GM18870 (cell line): ENCODE measurements around the gene CDH13.

ENCODE experiments used
- ATAC-seq: cut with Tn5 transposase; IDR thresholded peaks from one replicate; pipeline ENCODE4 v1.9.1; 2021; ENCODE audit warnings: moderate library complexity; ENCODE audit not compliant: unreplicated experiment

CDH13 gene

DNA sequence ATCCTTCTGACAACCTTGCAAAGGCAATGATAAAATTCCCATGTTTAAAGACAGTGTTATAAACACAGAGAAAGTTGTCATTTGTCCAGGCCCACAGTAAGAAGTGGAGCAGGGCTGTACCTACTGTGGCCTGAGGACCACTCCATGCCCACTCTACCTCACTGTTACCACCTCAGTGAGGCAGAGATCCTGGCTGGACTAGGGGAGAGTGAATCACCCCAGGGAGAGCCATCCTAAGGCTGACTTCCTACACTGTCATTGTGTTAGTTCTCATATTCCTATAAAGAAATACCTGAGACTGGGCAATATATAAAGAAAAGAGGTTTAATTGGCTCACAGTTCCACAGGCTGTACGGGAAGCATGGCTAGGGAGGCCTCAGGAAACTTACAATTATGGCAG is 952.3 kb downstream of the CDH13 start:
- ATAC-seq, result no peak

DNA sequence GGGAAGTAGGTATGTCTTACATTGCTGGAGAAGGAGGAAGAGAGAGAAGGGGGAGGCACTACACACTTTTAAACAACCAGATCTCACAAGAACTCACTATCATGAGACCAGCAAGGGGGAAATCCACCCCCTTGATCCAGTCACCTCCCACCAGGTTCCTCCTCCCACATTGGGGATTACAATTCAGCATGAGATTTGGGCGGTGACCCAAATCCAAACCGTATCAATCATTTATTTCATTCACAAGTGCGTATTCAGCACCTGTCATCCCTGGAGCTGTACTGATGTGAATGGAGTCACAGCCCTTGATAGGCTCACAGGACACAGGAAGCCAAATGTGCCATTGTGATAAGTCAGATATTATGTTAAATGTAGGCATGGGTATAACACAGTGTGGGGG is 952.7 kb downstream of the CDH13 start:
- no peak for ATAC-seq

DNA sequence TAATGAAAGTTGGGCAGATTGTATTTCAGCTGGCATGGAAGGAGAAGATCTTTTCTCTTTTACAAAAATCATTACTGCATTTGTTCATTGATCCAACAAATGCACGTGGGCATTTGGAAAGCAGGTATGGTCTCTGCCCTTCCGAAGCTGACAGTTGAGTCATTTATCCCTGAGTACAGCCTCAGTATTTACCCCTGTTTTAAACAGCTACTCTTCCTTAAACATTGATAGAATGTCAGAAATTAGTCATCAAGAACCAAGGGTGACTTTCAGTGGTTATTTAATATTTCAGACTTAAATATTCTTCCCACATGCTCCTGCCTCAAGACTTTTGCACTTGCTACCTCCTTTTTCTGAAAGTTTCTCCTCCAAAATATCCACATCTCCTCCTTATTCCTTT is 954.3 kb downstream of the CDH13 start:
- peak; percentile 90 for ATAC-seq

DNA sequence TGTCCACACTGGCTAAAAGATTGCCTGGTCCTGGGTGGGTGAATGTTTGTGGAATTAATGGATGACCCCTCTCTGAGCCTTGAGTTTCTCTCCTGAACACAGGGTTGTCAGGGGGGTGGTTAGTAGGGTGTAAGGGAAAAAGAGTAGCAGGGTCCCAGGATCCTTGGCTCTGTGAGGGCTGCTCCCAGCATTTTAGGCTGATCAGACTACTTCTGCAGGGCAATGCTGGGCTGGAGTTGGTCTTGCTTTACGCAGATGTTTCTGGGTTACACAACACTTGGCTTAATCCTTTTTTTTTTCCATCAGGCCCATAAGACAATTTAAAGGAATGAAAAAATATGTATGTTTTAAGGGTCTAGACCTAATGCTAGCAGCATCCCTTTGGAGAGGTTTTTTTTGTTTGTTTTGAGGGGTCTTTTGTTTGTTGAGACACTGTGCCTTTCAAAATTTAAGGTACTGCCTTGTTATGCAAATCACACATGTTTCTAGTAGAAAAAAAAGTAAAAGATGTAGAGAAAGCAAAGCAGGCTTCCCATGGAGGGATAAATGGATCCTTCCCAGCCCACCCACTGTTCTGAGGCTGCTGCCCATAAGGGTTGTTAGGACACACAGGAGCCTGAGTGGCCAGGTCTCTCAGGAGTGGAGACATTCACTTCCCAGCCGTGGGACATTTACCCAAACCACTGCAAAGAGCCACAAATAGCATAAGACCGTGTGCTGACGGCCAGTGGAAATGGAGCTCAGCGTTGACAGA is 955.4 kb downstream of the CDH13 start:
- ATAC-seq, result no peak

DNA sequence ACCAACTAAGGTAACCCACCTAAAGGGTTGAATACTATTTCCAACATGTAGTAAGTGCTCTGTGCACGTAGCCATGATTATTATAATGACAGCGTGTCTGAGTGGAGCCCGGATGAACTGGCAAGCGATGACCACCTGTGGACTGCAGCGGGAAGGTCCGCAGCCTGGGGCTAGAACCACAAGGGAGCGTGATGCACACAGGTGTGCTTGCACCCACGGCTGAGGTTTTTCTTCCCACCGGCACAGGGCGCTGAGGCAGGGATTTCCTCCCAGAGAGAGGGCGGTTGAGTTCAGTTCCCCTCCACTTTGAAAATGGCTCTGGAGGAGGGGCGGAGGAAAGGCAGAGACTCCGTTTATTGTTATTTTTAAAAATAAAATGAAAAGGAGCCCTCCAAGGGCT is 959.3 kb downstream of the CDH13 start:
- ATAC-seq, result no peak

DNA sequence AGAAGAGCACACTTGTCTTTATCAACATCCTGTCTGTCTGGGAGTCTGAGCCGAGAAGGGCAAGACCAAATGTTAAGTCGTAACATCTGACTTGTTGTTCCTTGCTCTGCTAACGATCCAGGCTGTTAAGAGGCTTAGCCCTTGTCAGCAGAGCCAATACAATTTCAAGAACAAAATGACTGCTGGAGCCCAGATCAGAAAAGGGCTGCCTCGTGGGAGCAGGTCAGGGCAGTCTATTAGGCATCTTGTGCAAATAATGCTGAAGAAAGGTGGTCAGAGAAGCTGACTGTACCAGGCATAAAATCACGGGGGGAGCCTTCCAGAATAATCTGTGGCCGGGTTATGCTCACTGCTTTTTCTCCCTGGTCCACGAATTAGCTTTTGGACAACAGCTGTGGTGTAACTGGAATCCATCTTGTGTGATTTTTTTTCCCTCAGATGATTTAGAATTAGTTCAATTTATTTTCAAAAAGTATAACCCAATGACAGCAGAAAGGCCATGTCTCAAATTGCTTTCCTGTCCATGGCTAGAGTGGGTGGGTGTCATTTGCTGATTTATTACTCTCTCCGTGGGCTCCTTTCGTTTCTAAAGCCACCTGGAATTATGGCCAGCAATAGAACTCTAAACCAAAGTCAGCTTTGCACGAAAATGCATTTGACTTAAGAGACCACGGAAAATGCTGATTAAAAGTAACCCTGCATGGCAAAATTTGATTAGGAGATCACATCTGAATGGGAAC is 959.9 kb downstream of the CDH13 start:
- no peak for ATAC-seq

DNA sequence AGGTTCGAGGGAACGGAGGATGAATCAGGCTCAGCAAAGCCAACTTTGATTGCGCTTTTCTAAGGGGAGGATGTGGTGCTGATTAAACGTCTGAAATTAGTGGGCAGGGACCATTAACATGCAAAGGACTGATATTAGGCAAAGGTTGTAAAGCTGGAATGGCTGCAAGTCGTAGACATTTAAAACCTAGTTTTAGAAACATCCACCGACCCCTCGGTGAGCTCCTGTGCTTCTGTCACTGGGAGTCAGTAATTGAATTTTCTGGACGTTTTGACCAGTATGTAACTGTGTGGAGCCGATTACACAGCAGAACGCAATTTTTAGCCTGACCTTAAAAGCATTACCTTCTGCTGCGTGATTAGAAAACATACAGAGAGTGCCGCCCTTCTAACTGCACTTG is 960.4 kb downstream of the CDH13 start:
- no peak for ATAC-seq

GRCh38 chr16:83588070-83588469 is 961.3 kb downstream of the CDH13 start:
- ATAC-seq, result no peak

DNA sequence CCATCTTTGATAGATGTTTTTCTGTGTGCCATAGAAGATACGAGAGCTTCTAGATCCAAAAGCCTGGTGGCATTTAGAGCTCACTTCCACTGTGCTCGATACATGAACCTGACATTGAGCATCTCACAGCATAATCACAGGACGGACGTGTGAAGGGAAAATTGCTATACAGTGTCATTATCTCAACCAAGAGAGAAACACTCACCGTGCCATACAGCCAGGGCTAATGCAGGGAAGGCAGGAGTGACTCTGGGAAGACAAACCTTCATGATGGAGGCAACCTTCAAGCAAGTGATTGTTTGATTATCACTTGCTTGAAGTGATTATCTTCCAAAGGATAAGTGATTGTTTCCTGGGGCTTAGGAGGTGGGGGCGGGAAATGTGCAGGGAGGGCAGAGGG is 962.8 kb downstream of the CDH13 start:
- ATAC-seq, result no peak

DNA sequence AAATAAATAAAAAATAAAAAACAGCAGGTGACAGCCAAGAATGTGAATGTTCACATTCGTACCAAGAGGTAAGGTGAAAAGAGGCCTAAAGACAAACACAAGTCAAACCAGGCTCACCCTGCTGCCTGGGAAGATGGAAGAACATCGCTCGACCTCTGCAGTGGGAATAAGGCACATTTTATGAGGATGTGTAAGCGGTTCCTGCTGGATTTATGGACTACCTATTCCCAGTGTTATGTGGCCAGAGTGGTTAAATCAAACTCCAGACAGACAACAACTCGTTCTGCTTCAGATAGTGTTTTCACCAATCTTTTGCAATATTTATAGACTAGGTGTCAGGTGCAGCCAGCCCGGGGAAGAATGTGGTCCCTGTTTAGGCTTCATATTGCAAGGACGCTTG is 966.0 kb downstream of the CDH13 start:
- ATAC-seq, result no peak

DNA sequence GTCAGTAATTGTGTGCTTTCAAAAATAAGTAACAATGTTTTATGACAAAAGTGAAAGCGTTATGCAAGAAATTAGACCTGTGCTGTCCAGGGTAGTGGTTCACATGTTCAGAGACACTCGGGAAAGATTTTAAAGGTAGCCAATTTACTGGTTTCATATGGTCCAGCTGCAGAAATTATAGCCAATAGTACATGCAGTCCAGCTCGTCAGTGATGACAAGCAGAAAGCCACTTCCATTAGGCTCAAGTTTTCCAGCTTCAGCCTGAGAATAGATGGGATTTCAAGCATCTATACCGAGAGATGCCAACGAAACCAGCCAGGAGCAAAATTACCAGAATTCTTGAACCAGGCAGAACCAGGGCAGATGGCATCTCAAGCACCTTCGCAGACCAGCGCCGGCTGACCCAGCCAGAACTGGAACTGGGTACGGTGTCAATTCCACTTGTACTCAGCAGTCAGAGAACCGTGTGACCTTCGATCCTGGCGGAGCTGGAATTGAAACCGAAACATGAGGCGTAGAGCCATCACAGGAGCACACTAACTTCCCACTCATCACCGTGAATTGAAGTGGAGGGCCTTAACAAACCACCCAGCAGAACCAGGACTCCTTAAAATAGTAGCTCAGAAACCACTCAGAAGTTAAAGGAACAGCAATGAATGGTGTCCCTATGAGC is 973.2 kb downstream of the CDH13 start:
- no peak for ATAC-seq

- no peak for ATAC-seq
These were observed 976.3 kb downstream of the CDH13 start for GRCh38 chr16:83602761-83603722.

DNA sequence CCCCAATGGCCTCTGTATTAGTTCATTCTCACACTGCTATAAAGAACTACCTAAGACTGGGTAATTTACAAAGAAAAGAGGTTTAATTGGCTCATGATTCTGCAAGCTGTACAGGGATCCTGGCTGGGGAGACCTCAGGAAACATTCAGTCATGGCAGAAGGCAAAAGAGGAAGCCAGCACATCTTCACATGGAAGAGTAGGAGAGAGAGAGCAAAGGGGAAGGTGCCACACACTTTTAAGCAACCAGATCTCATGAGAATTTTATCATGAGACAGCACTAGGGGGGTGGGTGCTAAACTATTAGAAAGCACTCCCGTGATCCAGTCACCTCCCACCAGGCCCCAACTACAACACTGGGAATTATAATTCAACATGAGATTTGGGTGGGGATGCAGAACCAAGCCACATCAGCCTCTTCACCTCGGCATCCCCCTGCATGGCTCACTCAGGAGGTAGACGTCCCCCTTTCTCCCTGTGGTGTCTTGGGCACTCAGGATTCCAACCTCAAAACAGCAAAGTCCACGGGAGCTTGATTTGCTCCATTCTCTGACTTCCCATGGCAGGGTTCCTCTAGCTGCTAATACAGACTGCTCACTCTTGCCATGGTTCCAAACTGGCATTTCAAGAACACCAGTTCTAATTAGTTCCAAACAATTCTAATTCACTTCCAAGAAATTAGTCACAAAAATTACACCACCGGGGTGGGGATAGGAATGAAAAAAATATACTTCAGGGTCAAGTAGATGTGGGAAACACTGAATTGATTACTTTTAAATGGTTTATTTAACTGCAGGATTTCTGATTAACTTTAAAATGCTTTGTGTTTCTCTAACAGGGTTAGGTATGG is 977.2 kb downstream of the CDH13 start:
- no peak for ATAC-seq

DNA sequence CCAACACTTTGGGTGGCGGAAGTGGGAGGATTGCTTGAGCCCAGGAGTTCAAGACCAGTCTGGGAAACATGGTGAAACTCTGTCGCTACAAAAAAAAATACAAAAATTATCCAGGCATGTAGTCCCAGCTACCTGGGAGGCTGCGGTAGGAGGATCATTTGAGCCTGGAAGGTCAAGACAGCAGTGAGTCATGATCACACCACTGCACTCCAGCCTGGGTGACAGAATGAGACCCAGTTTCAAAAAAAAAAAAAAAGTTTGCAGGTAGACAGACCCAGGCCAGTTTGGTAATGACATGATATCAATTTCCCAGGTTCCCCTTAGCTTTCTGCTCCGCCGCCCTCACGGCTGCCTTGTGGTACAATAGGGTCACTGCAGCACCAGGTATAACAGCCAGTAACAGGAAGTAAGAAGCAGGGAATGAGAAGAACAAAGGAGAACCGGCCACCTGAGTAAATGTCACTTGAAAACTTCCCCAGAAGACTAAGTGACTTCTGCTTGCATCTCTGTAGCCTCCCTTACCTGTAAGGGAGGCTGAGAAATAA is 979.8 kb downstream of the CDH13 start:
- no peak for ATAC-seq

DNA sequence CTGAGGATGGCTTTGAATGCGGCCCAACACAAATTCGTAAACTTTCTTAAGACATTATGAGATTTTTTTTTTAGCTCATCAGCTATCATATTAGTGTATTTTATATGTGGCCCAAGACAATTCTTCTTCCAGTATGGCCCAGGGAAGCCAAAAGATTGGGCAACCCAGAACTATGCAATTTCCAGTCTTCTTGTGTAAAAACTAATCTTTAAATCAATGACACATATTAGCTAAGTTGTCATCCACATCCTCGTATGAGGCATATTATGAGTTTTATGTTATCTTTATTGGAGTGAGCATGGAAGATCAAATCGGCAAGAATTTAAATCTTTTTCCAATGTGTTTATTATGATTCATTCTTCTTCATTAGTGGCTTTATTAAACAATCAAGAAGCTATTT is 982.4 kb downstream of the CDH13 start:
- no peak for ATAC-seq

DNA sequence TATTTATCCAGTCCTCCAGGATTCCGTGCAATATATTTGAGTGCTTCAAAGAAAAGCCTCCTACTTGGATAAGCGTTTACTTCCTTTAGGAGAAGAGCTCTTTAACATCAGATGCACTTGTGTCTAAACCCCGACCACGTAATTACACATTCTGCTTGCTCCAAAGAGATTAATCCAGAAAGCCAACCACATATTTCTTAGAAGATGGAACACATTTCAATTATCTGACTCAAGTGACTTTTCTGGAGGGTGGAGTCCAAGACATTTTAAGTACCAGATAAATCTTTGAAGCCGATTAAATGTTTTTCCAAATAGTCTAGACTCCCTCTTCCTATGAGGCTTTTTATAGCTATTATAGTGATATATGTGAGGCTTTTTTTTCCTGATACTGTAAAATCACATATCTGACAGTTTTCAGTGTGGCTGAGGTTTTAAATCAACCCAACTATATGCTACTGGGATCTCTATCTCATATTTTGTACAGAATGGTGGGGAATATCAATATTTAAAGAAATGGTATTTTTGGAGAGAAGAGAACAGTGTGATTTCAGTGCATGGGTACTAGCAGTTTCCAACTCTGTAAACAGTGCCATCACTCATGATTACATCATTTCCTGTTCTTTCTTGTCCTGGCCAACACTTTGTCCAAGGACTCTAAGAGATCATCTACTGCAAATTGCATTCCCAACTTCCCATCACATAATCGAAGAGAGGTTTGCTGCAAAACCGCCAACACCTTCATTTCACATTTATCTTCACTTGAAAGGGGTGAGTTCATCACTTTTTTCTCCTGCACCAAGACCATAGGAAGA is 988.6 kb downstream of the CDH13 start:
- no peak for ATAC-seq

DNA sequence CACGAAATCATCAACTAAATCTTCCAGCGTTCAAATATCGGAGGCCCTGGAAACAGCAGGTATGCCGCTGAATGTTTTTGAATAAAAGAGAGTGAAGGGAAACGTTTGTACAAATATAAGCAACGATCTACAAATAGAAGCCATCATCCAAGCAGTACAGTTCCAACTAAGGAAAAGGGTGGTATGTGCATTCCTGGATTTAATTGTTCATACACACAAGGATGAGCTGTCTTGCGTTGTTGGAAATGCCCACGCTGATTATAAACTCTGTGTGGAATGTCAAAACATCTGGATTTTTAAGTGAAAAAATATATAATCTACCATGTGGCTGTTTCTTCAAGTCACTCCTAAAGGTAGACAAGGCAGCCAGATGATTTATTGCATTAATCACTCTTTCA is 989.2 kb downstream of the CDH13 start:
- no peak for ATAC-seq

DNA sequence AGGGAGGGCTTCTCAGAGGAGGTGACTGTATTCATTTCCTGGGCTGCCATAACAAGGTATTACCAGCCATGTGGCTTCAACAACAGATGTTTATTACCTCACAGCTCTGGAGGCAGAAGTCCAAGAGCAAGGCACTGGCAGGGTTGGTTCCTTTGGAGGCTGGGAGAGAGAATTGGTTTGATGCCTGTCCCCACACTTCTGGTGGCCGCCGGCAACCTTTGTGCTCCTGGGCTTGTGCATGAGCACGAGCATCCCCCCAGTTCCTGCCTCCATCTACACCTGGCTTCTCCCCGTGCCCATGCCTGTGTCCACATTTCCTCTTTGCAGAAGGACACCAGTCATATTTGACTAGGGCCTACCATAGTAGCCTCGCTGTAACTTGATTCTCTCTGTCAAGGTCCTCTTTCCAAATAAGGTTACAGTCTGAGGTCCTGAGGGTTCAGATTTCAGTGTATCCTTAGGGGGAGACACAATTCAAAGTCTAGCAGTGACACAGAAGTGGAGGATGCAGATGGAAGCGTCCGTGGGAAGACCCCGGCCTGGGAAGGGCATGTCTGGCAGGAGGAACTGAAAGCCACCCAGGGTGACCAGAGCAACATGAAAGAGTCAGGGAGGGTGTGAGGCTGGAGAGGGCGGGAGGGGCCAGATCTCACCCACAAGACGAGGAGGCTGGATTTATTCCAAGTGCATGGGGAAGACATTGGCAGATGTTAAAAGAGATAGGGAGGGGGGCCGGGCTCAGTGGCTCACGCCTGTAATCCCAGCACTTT is 992.8 kb downstream of the CDH13 start:
- ATAC-seq, result no peak
